ENCODE data around the gene PTPRB. TPM values are rescaled to one million over a fixed set of nuclear protein-coding genes. Genes with fewer than 3 reads are reported as not detected.

The PTPRB gene
- 5.1 TPM for total RNA-seq

DNA sequence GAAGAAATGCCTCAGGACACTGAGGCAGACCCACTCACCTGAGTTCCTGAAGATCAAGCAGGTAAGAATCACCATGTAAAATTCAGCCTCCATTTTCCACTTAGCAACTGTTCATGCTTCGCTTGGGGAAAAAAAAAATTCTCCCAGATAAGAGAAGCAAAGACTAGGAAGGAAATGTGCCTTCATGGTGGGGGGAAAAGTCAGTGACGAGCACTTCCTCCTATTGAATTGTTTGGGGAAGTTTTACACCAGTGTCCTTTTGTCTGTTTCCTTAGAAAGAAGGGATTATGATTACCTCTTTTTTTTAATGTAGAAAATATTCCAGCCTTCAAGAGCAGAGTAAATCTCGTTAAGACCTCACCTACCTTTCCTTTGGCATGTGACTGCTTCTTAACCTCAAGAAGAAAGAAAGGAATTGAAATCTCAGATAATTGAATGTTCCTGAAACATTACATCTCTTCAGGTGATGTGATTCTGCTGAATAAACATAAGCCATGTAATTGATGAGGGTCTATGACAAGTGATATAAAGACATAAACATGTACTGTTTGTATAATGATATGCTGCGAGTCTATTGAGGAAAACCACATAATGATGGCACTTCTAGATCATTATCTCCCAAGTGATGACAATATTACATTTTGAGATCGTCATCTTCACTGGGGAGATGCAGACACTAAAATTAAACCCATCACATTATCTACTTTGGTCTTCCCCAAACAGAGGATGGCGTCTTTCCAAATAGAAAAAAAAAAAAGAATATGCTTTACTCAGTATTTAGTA is at the start of gene PTPRB:
Gene PTPRB, minus strand, starts transcription at position 127 of the 783 bp plus-strand sequence. Its CDS starts 34 bp downstream, at position 93.
- ATAC-seq: no peak

DNA sequence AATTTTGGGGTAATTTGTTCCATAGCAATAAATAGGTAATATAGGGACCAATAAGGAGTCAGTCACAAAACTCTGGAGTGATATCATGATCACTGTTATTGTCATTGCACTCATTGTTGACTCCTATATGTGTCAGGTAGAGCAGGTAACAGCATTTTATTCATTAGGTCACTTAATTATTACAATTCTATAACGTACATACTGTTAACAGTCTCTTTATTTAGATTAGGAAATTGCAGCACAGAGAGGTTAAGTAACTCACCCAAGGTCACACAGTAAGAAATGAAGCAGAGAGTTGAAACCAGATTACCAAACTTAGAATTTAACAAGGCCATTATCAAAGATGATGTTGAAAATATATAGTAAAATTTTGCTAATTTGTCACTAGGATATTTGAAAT is 49.7 kb upstream of the PTPRB start:
- ATAC-seq: no peak

DNA sequence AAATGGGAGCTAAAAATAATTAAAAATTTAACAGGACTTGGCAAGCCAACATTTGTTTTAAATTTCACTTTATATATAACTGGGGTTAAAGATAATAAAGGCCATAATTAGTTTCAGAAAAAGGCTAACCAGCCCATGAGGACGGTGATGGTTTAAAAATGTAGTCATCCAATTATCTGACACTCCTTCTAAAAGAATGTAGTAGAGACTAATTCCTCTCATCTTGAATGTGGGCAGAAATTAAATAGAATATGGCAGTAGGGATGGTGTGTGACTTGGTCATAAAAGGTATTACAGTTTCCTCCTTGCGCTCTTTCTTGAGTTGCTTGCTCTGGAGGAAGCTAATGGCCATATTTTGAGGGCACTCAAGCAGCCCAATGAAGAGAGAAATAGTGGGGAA is 49.1 kb upstream of the PTPRB start:
- no peak for ATAC-seq

DNA sequence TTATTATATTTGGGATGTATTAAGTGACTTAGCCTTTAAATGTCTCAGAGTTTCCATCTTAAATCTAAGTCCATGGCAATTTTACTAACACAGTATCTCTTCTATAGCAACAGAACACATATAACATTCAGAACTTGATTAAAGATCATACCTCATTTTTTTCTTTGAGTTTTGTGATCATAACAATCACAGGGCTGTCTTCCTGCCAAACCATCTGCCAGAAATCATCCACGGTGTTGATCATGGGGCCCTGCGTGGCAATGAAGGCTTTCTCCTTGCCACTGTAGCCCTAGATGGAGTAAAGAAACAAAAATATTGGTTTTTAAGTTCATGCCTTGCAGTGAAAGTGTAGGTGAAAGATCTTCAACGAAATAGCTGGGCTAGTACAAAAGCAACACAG is 46.7 kb upstream of the PTPRB start:
- no peak for ATAC-seq

DNA sequence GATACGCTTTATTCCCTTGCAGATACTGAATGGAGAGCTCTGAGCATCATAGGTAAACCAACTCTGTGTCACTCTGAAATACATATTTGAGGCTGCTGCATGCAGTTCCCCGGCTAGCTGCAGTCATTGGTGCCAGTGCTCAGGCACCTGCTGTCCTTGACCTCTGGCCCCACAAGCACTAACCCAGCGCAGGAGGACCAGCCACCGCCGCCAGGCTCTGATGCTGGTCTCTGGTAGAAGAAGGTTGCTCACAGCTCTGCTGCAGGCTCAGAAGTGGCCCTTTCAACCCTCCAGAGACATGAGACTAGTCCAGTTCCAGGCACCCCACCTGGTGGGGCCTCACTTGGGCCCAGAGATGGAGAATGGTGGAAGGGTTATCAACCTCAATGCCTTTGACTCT is 34.5 kb upstream of the PTPRB start:
- ATAC-seq: no peak

DNA sequence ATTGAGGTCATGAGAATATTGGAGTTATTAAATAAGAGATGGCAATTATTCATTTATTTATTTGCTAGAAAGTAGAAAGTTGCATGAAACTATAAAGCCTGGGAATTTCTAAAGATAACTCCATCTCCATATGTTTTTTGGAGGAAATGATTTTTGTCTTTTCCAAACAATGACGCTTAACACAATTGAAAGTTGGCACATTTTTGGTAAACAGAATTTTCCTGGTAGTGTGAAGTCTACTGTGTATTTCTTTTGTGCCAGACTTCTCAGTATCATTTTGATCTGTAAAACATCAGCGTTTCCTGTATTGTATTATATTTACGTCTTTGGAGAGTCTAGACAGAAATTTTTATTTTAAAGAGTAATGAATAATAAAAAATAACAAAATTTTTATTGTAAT is 33.7 kb upstream of the PTPRB start:
- ATAC-seq: no peak

- ATAC-seq: no peak
Measured at GRCh38 chr12:70667253-70667652, 30.0 kb upstream of the PTPRB start.

- no peak for ATAC-seq
Measured at GRCh38 chr12:70666364-70666763, 29.1 kb upstream of the PTPRB start.

GRCh38 chr12:70664465-70664881 is 27.2 kb upstream of the PTPRB start:
- ATAC-seq: no peak

DNA sequence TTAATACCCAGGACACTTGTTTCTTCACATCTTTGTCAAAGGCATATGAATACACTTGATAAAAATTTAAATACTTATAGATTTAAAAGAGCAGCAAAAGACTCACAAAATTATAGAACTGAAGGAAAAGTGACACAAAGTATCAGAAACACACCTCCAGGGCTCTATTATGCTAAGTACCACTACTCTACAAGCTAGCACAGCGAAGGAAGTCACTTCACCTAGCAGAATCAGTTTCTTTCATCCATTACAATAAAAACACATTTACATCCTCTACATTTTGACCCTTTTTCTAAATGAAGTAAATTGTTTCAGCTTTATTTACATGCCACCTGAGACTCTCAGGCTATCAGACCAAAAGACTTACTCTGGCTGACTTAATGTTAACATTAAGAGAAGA is 26.6 kb upstream of the PTPRB start:
- no peak for ATAC-seq

GRCh38 chr12:70661466-70662161 is 24.4 kb upstream of the PTPRB start:
- ATAC-seq: no peak

GRCh38 chr12:70660620-70661219 is 23.5 kb upstream of the PTPRB start:
- peak; percentile 53 for ATAC-seq

GRCh38 chr12:70660002-70660604 is 22.9 kb upstream of the PTPRB start:
- ATAC-seq: no peak

GRCh38 chr12:70659077-70659606 is 21.9 kb upstream of the PTPRB start:
- no peak for ATAC-seq

- no peak for ATAC-seq
Measured at GRCh38 chr12:70657616-70658286, 20.5 kb upstream of the PTPRB start.

DNA sequence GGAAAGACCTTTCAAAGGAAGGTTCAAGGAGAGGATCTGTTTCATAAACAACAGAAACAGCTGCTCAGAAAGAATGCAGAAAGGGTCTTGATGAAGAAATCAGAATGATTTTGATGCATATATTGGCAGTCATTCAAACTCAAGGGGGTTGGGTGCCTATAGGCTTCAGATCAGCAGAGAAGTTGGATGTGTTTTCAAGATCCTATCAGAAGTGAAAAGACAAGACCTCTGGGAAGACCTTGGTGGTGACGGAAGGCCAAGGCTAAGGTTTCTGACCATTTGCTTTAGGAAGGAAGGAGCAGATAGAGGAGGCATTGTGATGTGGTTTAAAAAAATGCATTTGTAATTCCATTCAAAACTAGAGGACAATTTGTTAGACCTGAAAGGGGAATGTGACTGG is 15.2 kb upstream of the PTPRB start:
- ATAC-seq: no peak

- ATAC-seq: no peak
Measured at GRCh38 chr12:70648831-70649230, 11.6 kb upstream of the PTPRB start.

GRCh38 chr12:70648191-70648590 is 11.0 kb upstream of the PTPRB start:
- no peak for ATAC-seq

DNA sequence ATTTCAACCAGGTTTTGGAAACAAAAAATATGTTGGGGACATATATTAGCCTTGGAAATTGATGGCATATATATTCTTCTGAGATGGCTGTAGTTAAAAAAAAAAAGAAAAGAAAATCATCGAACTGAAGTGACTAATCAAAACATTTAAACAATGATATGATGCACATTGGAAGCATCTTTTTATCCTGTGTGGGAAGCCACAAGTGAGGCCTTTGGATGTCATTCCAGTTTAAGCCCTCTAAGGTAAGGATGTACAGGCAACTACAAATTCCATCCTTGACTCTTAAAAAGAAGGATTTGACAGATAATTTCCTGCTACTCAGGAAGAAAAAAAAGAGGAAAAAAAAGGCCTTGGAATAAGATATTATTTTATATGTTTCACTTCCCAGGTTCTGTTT is 9.6 kb upstream of the PTPRB start:
- no peak for ATAC-seq

DNA sequence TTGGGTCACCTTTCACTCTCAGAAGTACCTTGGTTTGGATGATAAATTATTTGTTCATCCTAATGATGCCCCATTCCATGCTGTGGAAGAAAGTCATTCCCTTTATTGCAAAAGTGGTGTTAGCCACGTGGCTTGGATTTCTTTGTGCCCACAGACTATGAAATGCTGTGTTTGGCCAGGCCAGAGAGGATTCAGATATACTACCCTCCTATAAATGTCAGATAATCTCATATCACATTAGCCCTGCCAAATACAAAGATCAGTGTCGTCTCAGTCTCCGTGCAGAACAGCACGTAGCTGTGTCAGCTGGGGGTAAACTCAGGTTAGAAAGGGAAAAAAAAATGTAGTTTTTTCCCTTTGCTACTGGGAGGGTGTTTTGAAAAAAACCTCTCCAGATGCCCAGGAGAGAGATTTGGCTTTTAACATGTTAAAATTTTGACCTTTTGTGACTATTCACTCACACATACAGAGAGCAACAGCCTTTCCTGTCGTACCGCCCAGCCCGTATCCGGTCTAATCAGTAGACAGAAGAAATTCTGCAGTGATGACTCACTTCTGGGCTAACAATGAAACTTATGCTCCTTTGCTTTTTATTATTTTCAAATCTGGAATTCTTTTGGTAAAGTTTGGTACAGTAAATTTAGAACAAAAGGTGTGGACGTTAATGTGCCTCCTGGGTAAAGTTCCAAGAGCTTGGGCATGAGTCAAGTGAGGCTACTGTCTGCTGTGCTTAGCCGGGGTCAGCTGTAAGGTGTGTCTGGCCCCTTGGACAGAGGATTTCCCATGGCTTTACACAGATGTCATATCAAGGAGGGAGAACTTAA is 8.5 kb upstream of the PTPRB start:
- ATAC-seq: peak; percentile 93

GRCh38 chr12:70644861-70645260 is 7.6 kb upstream of the PTPRB start:
- no peak for ATAC-seq

- ATAC-seq: no peak
Measured at GRCh38 chr12:70643939-70644338, 6.7 kb upstream of the PTPRB start.
